ENCODE measurements around the gene CLBA1.
A peak's percentile ranks its signal among the peaks of the same experiment; 100 is the strongest.

CLBA1 gene

DNA sequence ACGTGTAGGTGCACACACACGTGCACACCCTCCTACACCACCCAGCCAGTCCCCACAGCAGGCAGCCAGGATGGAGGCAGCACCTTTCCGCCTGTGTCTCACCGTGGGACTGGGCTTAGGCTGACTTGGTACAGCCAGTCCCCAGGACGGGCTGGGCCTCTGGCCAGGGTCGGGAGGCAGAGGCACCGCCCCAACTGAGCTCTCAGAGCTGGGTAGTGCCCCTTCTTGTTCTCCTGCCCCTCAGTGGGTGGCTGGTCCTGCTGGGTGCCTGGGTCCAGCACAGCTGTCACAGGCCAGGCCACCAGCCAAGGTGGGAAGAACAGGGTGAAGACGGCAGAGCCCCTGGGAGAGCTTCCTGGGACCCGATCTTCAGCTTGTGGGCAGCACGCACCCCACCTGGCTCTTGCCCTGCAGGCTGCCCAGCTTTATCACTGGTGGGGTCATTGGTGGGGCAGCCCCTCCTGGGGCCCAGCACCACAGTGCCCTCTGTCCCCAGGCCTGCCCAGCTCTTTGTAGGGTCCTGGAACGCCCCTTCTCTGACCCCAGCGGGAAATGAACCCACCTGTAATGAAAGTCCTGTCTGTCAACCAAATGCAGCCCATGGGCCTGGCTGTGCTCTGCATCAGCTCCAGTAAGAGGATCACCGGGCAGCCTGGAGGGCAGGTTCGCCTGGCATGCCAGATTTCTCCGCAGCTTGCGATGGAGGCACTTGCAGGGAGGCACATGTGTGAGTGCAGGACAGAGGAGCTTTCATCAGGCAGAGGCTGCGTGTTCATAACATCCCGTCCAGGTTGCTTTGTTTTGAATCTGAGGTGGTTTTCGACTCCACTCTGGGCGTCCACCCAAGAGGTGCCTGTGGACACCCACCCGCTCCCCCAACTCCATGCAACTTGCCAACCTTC lies 20.6 kb downstream of the CLBA1 start:
- DNase-seq, result no peak

DNA sequence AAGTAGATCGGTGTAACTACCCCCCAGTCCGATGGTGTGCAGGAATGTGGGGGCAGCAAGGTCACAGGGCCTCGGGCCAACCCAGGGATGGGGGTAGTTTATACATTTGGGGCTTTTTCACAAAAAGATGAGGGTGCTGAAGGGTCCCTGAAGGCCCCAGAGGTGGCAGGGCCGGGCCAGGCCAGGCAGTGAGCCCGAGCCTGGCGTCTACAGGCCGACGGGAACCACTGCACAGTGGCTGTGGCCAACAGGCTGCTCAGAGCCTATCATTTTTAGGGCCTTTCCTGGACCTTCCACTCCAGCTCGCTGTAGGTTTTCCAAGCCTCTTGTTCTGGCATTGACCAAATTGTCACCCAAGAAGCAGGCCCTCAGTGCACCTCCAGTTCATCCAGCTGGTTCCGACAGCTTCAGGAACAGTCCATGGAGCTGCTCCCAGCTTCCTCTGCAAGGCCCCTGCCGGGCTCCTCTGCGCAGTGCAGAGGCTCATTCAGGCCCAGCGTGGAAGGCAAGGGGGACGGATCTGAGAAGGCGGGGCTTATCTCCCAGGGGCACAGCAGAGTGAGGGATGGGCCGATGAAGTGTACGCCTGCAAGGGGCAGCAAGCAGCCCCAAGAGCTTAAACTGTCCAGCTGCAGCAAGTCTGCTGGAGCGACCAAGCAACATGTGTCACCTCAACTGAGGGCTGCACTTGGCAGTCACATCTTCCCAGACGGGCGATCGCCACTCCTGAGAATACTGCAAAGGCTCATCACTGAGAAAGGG lies 21.4 kb downstream of the CLBA1 start:
- no peak for DNase-seq

DNA sequence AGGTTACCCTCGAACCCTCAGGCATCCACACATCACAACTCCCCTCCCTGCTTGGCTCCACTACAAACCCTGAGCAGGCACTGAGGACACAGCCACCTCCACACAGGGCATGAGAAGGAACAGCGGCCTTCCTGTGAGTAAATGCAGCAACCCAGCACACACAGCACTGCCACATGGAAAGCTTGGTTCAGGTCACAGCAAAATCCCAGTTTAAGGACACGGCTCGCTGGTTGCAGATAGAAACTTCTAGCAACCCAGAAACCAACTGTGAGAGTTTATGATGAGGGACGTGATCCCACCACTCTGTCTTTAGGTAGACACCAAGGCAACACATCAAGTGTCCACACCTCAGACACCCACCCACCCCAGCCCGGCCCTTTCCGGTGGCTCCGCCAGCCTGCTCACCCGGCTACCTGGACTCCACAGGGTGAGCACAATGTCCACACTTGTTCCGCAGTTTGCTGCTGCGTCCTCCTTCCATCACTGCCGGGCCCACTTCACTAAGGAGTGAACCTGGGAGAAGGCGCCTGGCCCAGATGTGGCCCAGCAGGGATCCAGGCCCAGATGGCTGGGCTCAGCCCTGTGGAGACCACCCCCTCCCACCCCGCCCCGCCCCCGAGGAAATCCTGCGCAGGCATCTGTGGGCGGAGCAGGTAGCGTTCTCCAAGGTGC lies 22.1 kb downstream of the CLBA1 start:
- no peak for DNase-seq

DNA sequence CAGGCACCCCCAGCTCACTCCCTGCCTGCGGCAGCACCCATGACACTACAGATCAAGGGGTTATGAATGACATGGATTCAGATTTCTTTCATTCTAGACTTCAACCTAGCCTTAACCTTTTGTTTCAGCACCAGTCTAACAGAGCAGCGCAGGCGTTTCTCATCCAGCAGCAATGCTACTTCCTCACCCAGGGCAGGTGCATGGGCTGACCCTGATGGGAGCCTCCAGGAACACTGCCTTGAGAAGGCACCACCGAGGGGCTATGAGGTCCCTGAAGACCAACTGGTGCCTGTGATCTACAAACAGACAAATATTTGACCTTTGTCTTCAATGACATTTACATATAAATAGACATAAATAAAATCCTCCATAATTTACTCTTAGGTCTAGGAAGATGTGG lies 24.5 kb downstream of the CLBA1 start:
- DNase-seq, result no peak

DNA sequence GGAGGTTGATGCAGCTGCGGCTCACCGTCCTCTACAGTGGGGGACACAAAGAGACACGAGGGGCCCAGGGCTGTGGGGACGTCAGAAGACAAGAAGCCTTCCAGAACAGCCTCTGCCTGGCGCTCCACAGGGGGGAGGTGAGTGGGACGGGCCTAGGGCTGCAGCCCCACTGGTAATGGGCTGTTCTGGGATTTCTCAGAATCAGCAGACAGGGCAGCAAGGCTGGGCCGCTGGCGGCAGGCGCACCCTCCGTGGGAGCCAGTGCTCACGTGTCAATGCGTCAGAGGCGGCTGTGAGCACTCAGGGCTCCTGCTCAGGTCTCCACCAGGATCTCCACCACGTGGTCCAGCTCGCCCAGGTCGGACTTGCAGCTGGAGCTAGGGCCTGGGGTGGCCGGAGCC lies 25.3 kb downstream of the CLBA1 start:
- no peak for DNase-seq

DNA sequence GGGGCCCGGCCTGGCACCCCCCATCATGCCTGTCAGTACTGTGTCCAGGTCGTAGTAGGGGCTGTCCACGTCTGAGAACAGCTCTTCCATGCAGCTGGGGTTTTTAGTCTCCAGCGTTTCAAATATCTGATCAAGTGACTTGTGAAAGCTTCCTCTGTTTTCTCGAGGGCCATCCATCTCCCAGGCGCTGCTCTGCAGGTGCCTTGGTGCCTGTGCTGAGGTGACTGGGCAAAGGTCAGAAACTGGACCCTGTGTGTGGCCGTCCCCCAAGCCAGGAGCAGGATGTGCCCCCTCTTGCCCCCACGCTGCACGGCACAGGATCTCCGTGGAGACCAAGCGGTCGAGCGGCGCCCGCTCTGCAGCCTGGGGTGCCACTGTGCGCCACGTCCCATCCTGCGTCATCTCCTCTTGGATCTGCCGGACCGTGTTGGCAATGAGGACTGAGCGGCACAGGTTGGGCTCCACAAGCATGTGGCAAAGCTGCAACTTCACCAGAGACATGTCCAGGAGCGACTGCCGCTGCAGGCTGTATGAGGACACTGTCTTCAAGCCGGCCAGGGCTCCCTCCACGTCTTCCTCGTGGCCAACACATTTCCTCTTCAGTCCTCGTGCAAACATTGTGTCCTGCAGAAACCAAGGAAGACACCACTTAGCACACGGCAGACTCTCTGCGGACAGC lies 25.9 kb downstream of the CLBA1 start:
- no peak for DNase-seq

DNA sequence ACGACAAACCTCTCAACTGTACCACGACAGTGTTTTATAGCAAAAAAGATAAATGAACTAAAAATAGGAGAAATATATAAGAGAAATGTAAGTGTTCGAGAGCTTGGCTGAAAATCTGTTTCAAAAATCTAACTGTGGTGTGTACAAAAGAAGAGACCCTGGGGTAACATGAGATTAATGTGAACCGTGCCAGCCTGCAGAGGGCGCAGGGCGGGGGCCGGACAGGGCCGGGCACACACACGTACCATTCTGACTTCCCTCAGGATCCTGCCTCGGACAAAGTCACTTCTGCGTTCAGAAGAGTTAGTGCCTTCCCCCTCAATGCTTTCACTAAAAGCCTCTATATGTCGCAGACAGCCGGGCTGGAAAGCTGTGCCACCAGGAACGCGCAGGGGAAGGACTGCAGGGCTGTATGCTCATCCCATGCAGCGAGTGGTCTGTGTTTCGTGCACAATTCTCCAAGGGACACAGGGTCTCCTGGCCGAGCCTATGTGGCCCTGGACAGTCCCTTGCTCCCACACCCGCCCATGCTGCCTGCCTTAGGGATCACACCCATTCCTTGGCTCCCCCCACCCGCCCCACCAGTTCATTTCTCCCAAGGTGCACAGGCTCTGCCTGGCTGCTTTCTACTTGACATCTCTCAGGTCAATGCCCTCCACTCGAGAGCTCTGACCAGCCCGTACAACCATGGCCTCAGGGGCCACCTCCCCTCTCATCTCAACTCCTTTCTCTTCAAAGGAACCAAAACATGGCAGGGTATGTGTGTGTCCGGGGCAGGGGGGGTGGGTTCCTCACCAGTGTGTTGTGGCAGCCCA lies 26.8 kb downstream of the CLBA1 start:
- DNase-seq, result no peak

DNA sequence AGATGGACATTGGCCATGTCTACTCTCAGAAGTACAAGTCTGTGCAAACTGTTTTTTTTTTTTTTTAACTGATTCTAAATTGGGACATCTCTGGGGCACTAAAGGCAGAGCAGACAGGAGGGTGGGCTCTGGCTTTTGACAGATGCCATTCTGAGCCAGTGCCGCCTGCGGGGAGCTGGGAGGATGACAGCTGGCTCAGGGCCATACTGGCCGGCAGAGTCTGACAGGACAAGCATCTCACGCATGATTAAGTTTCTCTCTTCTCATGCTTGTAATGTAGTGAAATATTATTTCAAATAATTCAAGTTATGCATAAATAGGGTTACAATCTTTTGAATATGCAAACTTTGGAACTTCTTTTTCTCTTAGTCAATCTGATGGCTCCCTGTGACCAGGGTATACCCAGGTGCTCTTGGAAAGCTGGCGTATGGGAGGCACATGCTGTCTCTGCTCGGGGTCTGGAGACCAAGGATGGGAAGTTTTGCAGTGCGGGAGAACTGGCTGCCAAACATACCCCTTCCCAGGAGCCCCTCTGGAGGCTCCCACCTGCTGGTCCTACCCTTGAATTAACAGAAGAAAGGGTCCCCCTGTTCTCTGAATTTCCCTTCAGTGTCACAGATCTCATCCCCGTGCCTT lies 27.7 kb downstream of the CLBA1 start:
- DNase-seq, result no peak

DNA sequence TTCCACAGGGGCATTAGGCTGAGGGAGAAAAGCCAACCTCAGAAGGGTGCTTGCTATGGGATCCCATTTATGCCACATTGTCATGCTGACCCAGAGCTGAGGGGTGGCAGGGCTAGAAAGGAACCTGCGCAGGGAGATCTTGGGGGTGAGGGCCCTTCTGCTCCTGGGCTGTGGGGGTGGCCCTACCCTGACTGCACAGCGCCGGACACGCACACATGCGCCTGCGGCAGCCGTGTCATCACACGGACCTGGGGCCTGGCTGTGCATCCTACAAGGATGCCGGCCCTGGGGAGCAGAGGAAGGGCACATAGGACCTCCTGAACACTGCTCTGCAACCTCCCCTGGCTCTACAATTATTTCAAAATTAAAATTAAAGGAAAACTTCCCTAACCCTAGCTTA lies 28.4 kb downstream of the CLBA1 start:
- no peak for DNase-seq

DNA sequence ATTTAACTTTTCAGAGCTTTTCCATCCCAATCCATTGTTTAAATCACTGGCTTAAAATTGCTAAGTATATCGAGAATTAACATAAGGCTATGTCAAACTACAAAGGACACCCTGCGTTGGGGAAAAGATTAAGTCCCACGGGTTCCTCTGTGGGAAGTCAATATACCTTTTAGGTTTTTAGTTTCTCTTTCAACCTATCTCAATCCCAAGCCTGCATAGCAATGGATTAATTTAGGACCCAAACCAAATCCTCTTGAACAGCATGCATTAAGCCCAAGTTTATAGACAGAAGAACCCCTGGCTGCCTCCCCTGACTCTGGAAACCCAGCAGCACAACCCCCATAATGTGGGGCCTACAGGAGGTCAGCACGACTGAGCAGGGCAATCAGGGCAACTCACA lies 29.0 kb downstream of the CLBA1 start:
- no peak for DNase-seq

DNA sequence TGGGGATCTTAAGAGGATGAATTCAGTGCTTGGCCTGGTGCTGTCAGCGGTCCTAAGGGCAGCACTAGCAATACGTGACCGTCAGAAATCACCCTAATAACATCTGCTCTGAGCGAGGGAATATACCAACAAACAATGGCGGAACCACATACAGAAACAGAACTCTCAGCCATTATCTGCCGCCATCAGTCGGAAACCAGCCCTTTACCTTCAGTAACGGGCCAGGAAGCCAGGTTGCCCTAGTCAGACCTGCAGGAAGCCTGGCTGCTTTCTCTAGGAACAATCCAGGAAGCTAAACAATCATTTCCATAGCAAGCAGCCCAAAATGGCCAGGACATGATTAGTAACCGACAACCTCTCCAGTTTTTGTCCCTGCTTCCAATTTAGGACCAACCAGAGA lies 29.7 kb downstream of the CLBA1 start:
- DNase-seq, result no peak

DNA sequence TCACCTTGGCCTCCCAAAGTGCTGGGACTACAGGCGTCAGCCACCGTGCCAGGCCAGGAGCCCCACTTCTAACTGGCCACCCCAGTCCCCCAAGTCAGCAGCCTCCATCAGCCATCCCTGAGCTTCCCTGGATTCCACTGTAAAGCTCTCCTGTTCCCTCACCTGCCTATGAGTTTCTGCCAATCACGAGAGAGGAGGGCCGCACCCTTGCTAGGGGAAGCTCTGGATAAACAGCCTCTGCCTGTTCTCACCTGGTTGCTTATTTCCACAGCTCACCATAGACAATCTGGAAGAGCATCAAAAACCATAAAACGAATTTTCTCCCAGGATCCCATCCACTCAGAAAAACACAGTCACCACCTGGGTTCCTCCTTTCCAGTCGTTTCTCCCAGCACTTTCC lies 30.3 kb downstream of the CLBA1 start:
- no peak for DNase-seq

DNA sequence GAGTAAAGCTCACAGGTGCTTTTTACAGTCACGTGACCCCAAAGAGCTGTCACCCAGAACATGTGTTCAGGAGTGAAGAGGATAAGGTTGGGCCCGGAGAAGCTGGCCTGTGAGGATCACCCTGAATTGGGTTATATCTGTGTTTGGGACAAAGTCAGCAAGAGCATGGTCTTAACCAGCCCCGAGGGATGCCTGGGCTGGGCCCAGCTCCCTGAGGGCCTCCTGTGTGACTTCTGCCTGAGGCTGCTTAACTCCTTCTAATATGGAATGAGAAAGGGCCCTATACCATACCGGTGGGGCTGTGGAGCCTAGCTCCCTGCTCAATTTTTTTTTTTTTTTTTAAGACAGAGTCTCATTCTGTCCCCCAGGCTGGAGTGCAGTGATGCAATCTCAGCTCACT lies 32.8 kb downstream of the CLBA1 start:
- no peak for DNase-seq

DNA sequence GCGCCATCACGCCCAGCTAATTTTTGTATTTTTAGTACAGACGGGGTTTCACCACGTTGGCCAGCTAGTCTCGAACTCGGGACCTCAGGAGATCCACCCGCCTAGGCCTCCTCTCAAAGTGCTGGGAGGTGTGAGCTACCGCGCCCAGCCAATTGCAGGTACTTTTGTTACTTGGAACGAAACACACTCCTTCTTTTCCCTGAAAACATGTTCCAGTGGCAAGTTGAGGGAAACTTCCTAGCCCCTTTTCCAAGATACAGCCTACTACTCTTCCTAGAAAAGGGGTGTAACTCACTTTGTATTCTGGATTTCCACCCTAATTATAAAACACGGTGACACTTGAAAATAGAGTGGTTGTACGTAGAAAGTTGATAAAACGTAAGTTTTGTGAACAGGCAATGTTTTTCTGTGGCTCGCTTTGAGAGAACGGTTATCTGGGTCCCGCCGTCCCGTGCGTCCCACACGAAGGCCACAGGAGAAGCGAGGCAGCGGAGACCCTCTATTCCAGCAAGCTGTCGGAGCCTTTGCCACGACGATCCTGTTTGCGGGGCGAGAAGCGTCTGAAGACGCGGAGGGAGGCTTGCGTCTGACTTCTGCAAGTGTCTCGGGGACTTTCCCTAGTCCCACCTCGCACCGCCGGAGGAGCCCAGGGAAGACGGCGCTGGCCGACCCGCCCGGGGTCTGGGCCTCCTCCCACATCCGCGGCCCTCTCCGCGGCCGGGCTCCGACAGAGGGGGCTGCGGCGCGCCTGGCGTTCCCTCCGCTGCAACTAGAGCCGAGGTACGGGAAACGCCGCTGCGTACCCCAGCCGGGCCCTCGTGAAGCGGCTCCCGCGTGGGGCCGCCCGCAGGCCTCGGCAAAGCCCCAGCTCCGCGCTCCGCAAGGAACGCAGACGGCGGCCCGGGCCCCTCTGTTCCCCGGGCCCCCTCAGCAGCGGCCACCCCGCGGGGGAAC lies 34.5 kb downstream of the CLBA1 start:
- no peak for DNase-seq

DNA sequence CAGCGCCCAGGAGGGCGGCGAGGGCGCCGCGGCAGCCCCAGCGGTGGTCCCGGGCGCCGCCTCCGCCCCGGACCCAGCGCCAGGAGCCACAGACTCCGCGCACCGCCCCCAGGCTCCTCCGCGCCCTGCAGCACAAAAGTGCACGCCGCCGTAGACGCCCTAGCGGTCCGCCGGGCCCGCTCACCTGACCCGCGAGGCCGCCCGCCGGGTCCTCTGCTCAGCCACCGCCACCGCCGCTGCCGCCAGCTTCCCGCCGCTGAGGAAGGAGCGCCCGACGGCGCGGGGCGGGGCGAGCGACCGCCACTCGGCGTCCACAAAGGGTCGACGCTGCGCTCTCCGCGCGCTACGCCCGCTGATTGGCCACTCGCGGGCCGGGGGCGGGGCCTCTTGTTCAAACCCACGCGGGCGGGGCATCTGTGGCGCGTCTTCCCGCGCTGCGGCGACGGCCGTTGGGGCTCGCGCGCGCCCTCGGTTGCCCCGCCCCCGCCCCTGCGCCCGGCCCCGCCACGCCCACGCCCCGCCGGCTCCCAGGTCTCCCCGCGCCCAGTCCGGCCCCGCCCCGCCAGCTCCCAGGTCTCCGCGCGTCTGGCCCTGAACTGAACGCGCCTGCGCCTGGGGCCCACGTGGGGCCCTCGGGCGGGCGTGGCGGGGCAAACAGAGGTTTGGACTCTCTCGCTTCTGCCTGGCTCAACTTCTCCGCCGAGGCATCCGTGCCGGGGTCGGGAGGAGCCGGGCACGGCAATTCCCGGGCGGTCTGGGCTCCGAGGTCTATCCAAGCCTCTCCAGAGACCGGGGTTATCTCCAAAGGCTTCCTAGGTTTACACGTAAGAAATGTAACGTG lies 35.4 kb downstream of the CLBA1 start, which contains the start of gene CDCA4:
Gene CDCA4 (minus strand): TSS at position 269 of the 841 bp plus-strand sequence. CDS start 9,154 bp downstream, outside the sequence.
- peak; percentile 94 to 97 for DNase-seq

DNA sequence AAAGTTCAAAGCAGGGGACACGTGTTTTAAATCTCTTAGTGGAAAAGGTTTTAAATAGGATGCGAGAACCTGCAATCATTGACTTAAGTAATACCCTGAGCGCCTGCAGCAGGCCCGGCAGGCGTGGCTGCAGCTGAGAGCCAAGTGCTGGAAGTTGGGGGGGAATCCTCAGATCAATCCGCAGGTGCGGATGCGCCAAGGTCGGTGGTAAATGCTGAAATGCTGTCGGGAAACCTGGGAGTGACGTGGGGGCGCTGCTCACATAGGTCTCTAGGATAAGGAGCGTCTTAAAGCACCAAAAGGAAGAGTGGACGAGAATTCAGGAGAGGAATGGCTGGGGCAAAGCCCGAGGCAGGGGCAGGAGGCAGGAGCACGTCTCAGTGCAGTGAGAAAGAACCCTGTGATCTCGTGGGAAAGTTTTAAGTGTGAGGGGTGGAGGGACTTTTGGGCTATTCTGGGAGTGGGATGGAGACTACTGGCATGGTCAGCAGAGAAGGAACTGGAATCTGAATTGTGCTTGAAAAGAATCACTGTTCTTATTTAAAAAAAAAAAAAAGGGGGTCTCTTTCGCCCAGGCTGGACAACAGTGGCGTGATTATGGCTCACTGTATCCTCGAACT lies 36.2 kb downstream of the CLBA1 start:
- DNase-seq, result no peak

DNA sequence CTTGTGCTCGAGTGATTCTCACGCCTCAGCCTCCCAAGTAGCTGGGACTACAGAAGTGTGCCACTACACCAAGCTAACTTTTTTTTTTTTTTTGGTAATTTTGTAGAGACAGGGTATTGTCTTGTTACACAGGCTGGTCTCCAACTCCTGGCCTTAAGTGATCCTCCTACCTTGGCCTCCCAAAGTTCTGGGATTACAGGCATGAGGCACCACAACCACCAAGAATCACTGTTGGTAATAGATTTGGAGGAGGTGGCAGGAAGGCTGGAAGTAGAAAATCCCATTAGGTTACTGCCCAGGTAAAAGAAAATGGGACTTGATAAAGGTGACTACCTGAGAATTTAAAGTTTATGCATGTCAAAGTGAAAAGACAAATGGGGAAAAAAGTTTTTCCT lies 36.7 kb downstream of the CLBA1 start:
- no peak for DNase-seq

DNA sequence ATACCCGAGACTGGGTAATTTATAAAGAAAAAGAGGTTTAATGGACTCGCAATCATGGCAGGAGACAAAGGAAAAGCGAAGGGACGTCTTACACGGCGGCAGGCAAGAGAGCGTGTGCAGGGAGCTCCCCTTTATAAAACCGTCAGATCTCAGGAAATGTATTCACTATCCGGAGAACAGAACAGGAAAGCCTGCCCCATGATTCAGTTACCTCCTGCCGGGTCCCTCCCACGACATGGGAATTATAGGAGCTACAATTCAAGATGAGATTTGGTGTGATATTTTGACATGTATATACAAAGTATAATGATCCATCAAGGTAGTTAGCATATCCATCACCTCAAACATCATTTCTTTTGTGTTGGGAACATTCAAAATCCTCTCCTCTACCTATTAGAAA lies 37.6 kb downstream of the CLBA1 start:
- no peak for DNase-seq

Data from hippocampal formation (tissue), 2 donors.